Coronary artery (tissue), 2 donors: ENCODE data around the gene SEZ6.

Source experiments
- DNase-seq: peaks from one replicate; pipeline ENCODE4 v3.0.0-alpha.2; 2017; ENCODE audit warnings: low spot score
- H3K27ac ChIP-seq, 2 donors: fragments of 200-600 bp; sonication (generic); one replicate each; pipeline ENCODE4 v1.5.1; 2016 to 2019
- H3K4me3 ChIP-seq: fragments of 200-600 bp; sonication (generic); 2 replicates; pipeline ENCODE4 v1.5.1; 2016; ENCODE audit warnings: mild to moderate bottlenecking, moderate library complexity
- TF ChIP-seq, protein P1 (sequence below): fragments of 200-600 bp; sonication (generic); IDR thresholded peaks from one replicate; pipeline ENCODE4 v1.5.1; 2019; ENCODE audit warnings: antibody characterized with exemption

The SEZ6 gene

DNA sequence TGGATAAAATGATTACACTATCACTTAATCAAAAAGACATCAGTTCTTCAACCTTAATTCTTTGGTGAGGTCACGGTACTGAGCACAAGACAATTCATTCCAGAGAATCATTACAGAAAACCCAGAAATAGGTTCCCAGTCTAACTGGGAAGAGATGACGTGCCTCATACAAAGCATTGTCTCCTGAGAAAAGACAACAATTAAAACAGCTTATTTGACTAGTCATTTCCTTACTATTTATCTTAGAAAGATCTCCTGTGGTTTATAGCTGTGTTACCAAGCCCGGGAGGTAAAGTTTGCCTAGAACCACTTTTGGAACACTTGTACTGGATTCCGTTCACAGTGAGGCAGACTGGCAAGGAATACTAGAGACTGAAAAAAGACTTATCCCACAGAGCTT, 59.6 kb downstream of the SEZ6 start:
- TF ChIP-seq, protein P1, sequence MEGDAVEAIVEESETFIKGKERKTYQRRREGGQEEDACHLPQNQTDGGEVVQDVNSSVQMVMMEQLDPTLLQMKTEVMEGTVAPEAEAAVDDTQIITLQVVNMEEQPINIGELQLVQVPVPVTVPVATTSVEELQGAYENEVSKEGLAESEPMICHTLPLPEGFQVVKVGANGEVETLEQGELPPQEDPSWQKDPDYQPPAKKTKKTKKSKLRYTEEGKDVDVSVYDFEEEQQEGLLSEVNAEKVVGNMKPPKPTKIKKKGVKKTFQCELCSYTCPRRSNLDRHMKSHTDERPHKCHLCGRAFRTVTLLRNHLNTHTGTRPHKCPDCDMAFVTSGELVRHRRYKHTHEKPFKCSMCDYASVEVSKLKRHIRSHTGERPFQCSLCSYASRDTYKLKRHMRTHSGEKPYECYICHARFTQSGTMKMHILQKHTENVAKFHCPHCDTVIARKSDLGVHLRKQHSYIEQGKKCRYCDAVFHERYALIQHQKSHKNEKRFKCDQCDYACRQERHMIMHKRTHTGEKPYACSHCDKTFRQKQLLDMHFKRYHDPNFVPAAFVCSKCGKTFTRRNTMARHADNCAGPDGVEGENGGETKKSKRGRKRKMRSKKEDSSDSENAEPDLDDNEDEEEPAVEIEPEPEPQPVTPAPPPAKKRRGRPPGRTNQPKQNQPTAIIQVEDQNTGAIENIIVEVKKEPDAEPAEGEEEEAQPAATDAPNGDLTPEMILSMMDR: no peak
- no peak for DNase-seq
- Histone ChIP-seq H3K4me3 (peak overlapping the region; percentile 5), H3K27ac (peak overlapping the region in 1 of 2 donors; percentile 44)

- TF ChIP-seq, protein P1: no peak
- peak overlapping the region; percentile 32 for H3K4me3 ChIP-seq
Observed at GRCh38 chr17:28944862-28945741, 60.7 kb downstream of the SEZ6 start.

DNA sequence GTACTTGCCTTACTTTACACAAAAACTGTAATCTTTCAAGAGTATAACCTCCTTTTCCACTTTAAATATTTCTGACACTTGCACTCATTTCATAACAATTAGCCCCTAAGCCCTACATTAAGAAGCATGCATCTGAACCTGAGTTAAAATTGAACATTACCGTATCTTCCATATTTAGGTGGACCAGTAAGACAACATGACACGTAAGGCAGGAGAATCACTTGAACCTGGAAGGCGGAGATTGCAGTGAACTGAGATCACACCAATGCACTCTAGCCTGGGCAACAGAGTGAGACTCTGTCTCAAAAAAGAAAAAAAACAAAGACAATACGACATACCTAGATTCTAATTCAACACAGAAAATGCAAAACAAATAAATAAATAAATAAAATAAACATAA, 61.5 kb downstream of the SEZ6 start:
- no peak overlapping the region for H3K4me3 ChIP-seq
- no peak for DNase-seq
- TF ChIP-seq, protein P1: no peak
- H3K27ac ChIP-seq: no peak overlapping the region

More at GRCh38 chr17:28944862-28945741, 60.7 kb downstream of the SEZ6 start:
- peak overlapping the region in 1 of 2 donors; percentile 44 for H3K27ac ChIP-seq
- DNase-seq: no peak

- no peak for DNase-seq
- no peak overlapping the region for H3K4me3 ChIP-seq
Observed at GRCh38 chr17:28942925-28943324, 62.9 kb downstream of the SEZ6 start.

DNA sequence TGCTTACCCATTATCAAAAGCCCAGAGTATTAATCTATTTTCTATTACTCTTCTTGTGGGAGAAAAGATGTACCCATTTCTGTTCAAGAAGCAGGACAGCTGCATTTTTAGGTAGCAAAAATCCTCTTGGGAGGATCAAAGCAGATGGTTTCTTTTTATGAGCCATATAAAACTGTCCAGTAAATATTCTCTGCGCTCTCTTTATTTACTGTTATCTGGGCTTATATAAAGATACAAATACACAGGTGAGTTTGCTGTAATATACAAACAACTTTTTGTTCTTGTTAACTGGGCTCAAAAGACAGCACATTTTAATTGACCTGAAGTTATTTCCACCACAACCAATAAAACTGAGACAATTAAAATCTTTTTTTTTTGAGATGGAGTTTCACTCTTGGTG, 64.6 kb downstream of the SEZ6 start:
- no peak overlapping the region for H3K27ac ChIP-seq

More at GRCh38 chr17:28942925-28943324, 62.9 kb downstream of the SEZ6 start:
- TF ChIP-seq, protein P1: no peak
- no peak overlapping the region for H3K27ac ChIP-seq

GRCh38 chr17:28940675-28941074, 65.2 kb downstream of the SEZ6 start:
- no peak for DNase-seq
- Histone ChIP-seq H3K4me3 (no peak overlapping the region), H3K27ac (no peak overlapping the region)
- TF ChIP-seq, protein P1: no peak

More for the DNA sequence above, 64.6 kb downstream of the SEZ6 start:
- no peak for DNase-seq
- H3K4me3 ChIP-seq: no peak overlapping the region
- TF ChIP-seq, protein P1: no peak

GRCh38 chr17:28940142-28940541, 65.7 kb downstream of the SEZ6 start:
- no peak overlapping the region for H3K27ac ChIP-seq
- DNase-seq: no peak
- TF ChIP-seq, protein P1: no peak
- no peak overlapping the region for H3K4me3 ChIP-seq
